Daoy (cell line): ENCODE measurements around the gene RHOJ. TPM values are rescaled to one million over a fixed set of nuclear protein-coding genes. Genes with fewer than 3 reads are reported as not detected.

Experiments
- DNase-seq: peaks from one replicate; pipeline ENCODE4 v3.0.0-alpha.2; 2015; ENCODE audit warnings: low read depth
- total RNA-seq: library from RNA; depleted of rRNA; stranded (reverse); fragments of >200 nt; shearing (Covaris generic); gene quantifications from 2 replicates; pipeline ENCODE4 v1.2.3, GENCODE V29; 2014

Gene RHOJ
- total RNA-seq, 1 experiment from 2014 or later = 9.5 TPM

DNA sequence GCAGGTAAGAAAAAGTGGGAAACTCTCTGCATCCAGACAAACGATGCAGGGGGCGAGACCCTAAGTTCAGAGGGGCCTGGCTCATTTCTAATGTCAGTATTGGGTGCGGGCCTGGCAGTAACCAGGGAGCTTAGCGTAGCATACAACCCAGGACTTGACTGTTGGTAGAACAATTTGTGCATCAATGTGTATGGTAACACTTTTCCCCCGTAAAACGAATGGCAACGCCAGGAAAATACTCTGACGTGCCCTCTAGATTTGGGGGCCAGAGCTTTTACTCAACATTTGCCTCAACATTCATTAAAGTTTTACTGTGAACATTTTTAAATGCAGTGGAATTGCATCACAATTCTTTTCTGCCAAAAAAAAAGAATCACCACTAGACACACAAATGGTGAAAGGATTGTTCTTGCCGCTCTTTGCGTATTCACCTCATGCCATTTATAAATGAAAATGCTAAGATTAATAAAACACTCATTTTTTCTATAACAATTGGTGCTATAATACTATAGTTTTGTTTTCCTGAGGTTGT is 867 bp downstream of the RHOJ start:
- no peak for DNase-seq

DNA sequence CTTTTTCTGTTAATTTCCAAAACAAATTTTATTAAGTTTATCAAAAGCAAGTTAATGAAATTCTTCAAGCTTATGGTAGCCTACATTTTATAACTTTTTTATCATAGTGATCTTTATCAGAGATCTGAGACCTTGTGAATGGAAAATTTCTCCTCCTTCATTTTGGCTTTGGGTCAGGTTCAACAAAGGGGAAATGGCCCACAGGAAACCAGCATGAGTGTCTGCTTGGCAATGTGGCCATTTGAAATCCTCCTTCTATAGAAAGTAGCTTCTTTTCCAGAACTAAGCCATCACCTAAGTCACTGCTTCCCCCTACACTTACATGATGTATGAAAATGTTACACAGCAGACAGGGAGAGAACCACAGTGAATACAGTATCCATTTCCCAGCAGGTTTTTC is 1.6 kb downstream of the RHOJ start:
- DNase-seq = peak; percentile 62

DNA sequence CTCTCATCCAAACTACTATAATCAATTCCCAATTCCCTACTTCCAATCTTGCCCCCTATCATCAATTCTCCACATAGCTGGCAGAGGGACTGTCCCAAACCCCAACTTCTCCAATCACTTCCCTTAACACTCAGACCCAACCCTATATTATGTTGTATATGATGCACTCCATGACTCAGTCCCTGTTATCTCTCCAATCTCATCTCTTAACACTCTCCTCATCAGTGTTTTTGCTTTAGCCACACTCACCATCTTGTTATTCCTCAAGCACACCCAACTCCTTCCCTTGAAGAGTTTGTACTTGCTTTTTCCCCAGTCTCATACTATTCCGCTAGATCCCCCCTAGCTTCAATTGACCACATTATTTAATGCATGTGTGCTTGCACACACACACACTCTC is 4.9 kb downstream of the RHOJ start:
- DNase-seq = peak; percentile 33

DNA sequence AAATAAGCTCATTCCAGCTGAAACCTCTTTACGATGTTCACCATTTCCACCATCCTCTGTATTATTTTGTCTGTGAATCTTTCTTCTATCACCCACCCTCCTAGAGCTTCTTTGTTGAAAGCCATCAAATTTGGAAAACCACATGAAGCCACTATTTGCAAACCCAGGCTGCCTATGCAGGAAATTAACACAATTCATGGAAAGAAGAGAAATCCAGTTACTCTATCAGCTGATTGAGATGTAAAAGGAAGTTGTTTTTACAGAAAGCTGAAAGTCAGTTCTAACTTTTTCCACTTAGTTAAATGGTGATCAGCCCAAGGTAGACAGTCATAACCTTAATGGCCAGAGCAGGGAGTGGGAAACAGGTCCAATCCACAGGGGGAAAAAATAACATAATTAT is 6.6 kb downstream of the RHOJ start:
- DNase-seq = no peak

DNA sequence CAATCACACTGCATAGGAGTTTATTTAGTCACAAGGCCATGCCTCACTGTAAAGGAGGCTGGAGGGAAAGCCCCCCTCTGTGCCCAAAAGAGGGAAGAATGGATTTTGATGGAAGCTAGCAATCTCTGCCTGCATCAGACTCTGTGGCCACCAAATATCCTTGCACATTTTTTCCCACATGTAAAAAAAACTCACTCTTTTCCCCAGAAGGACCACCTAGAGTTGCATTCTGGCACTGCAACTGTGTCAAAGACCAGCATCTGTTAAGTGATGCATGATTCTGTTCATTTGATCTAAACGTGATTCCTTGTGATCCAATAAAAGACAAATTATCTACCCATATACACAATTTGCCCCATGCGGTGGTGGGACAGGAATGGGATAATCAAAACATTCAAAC is 8.0 kb downstream of the RHOJ start:
- no peak for DNase-seq

DNA sequence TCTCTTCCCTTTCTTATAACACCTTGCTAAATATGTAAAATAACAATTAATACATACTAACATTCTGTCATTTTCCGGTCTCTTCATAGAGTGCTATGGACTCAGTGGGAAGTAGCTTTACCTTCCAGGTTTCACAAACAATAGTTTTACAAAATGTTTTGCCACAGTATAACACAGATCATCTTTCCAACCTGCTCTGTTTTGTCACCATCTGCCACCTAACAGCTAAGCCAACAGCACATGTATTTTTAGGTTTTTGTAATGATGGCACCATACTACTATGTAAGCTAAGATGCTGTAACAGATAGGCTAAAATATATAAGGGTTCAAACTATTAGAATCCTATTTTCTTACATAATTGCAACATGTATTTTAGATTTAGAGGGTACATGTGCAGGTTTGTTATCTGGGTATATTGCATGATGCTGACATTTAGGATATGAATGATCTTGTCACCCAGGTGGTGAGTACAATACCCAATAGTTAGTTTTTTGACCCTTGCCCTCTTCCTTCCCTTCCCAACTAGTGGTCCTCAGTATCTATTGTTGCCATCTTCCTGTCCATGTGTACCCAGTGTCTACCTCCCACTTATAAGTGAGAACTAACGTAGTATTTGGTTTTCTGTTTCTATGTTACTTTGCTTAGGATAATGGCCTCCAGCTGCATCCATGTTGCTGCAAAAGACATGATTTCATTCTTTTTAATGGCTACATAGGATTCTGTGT is 8.7 kb downstream of the RHOJ start:
- no peak for DNase-seq

DNA sequence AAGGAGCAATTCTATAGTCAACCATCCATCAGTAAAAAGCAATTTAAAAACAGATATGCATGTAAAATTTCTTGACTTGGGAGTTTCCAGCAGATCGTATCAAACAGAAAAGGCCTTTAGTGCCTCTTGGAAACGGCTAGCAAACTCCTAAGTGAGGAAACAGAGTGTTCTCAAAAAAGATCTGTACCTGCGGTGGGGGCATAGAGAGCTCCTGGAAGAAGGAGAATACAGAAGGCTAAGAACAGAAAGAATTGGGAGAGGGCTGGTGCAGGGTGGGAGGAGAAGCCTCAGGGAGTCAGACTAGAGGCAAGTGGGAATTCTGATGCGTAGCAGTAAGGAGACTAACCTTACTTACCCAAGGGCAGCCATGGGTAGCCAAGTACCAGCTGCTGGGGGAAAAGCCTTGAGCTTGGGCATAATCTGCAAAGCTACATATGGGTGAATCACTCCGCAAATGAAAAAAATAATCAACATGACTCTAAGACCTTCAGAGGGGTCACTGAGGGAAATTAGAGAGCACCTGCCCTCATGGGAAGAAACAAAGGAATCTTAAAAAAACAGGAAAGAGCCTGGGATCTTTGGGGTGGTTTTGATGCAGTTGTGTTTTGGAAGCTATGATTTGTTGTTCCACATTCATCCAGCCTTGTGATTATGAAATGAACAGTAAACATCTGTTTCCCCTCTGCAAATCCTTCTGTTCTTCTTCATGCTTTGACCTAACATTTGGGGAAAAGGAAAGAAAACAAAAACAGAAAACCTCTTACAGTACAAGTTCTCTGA is 10.4 kb downstream of the RHOJ start:
- no peak for DNase-seq

DNA sequence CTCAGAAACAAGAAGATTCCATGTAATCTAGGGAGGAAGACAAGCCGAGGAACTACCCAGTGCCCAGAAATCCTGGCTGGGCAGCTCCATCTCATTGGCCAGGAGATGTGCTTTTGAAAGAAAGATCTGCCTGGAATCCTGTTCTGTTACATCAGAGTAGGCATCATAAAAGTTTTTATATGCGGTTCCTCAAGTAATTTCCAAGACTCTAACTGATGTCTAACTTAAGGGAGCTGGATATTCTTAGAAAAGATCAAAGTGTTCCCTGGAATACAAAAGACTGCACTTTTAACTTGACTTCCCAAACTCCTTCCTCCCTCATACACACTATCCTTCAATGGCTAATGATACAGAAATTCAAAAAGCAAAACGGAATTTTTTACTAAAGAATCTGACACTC is 16.3 kb downstream of the RHOJ start:
- no peak for DNase-seq

DNA sequence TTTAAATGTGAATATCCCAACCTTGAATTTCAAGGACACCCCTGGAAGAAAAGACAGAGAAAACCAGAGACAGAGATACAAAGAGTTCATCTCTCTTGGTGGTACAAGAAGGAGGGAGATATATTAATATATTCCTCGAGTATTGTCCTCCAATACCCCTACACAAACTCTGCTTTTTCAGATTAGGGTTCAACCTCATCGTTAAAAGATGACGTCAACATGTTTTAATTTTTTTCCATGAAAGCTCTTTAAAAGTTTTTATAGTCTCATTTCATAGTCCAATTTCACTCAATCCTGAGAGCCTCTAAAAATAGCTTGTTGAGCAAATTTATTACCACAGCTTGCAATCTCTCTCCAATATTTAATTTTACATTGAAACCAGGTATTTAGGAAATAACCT is 19.4 kb downstream of the RHOJ start:
- no peak for DNase-seq

DNA sequence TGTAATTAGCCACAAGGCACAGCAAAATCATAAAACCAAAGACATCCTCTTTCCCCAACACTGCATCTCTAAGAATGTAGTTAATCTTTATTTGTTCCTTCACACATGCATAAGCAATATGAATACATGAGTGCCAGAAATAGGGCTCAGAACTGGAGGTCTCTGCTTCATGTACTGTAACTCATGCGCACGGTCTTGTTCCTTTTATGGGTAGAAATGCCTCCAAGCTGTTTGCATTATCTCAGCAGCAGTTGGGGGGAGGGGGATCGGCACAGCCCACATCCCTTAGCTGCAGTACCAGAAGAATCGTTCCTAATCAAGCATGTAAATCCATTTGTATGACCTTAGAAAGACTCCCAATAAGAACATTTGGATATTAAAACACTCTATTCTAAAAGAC is 20.0 kb downstream of the RHOJ start:
- no peak for DNase-seq

DNA sequence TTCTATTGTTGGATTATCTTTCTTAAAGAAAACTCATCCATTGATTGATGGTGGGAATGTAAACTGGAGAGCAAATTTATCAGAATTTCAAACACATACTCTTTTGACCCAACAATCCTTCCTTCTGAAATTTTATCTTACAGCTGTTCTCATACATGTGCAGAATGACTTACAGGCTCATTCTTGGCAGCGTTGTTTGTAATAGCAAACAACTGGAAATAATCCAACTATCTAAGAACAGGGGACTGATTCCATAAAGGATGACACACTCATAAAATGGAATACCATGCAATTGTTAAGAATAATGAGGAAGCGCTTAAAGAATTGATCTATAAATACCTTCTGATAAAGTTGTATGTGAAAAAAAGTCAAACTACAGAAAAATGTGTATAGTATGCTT is 24.0 kb downstream of the RHOJ start:
- no peak for DNase-seq

DNA sequence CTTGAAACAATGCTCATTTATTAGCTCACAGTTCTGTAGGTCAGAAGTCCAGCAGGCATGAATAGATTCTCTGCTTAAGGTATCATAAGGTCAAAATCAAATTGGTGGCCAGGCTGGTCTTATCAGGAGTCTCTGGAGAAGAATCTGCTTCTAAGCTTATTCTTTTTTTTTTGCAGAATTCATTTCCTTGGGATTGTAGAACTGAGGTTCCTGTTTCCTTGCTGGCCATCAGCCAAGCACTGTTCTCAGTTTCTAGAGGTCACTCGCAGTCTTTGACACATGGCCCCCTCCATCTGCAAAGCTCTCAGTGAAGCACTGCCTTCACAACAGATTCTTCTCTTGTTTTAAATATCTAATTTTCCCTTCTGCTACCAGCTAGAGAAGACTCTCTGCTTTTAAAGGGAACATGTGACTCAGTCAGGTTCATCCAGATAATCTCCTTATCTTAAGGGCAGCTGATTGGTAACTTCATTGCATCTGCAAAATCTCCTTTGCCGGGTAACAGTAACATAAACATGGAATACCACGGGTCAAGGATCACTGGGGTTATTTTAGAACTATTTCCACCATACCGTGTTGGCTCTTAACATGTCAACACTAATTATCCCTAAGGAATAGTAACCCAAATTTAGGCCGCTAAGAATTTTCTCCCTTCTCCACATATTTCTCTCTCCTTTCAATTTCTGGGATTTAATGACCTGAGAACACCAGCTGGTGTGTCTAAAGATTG is 25.3 kb downstream of the RHOJ start:
- DNase-seq = no peak

DNA sequence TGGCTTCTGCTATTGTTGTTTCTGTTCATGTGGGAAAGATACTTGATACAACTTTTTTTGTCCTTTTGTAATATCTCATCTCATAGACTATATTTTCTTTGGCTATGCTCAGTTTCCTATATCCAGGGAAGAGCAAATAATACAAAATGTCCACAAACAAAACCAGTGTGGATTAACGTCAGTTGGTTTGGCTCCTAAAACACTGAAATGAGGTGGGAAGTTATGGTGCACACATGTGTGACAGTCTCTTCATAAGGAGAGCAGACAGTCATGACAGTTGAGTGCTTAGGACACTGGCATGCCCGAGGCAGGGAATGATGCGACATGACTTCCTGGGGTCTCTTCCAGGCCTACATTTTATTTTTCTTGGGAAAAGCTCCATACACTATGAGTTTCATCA is 27.5 kb downstream of the RHOJ start:
- DNase-seq = no peak

DNA sequence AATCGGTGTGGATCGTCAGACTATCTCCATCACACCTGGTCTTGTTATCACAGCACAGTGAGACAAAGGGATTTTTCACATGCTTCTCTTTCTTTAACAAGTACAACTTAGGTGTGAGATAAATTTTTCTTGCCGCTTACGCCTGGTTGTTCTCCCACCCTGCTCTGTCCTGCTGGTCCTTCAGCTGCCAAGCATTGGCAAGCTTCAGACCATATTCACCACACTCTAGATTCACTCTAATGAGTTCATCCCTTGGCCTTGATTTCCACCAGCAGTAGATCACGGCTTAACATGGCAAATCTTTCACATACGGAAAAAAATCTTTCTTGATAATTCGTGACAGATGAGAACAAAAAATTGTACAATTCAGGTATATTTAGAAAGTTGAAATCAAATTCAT is 33.5 kb downstream of the RHOJ start:
- no peak for DNase-seq

DNA sequence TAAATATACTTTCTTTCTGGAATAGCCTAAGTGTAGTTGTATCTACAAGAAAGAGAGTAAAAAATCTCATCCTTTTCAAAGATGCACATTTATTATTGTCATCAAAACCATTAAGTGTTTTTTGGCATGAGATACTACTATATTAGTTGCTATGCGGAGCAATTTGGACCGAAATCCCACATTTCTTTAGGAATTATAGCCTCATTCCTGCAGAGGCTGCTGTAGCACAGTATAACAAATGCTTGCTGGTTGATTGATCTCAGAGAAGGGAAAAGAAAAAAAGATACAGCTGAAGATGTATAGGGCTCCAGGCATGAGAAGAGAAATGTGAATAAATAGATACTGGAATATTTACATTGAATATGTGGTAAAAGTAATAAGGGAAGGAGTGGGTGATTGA is 36.0 kb downstream of the RHOJ start:
- no peak for DNase-seq

DNA sequence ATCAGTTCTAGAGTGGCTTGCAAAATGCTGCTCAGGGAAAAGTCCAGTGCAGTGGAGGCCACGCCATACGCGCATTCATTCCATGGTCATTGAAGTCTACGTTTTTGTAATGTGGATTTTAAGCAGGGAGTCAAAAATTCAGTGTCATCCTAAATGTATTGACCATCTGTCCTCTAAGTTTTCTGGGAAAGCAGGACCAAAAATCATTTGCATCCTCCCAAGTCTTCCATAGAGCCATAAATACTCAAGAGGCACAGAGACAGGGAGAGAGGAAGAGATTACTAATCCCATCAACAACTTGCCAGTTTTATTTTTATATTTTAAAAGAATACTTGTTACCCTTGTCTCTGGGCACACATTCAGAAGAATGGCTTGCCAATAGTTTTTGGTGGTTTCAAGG is 36.9 kb downstream of the RHOJ start:
- no peak for DNase-seq

DNA sequence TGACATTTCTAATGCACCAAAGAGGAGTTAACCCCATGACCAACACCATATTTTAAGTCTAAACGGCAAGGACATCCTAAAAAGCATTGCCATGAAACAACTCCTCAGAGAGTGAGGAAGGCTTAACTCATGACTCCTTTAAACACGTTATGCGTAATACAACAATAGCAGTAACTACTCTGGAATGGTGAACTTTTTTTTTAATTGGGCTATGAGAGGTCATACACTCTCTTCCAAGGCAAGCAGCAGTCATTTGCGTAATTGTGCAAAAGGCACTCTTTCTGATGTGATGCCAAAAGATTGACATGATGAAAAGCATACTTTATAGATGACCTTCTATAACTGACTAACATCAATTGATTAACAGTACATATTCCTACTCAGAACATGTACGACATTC is 39.4 kb downstream of the RHOJ start:
- DNase-seq = no peak

DNA sequence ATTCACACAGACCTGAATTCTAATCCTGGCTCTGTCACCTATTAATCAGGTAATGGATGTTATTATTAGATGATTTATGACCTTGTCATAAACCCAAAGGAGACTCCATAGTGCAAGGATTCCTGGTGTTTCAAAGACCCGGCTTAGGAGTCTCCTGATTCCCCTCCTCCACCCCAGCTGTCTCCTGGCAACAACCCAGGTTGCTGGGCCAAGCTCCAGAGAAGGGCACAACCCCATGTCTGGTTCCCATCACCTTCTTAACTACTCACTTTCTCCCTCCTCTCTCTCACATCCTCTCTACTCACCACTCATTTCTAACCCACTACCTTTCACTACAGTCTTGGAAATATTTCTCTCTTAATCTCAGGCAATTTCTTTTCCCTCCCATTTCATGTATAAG is 41.6 kb downstream of the RHOJ start:
- no peak for DNase-seq

DNA sequence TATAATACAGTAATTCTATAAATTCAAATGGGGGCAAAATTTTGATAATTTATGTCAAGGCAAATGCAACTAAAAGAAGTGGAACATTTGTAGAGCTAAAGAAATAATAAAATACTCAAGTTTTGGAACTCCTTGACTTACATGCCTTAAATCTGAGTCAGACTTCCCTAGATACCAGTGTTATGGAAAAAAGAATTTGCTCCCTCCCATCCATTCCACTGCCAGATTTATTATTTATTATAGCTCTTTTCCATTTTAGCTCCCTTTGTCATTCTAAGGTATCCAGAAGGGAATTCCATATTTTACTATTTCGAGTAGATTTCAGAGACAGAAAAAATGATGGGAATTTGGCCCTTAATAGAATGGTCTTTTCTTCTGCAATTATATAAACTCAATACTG is 44.0 kb downstream of the RHOJ start:
- DNase-seq = no peak

DNA sequence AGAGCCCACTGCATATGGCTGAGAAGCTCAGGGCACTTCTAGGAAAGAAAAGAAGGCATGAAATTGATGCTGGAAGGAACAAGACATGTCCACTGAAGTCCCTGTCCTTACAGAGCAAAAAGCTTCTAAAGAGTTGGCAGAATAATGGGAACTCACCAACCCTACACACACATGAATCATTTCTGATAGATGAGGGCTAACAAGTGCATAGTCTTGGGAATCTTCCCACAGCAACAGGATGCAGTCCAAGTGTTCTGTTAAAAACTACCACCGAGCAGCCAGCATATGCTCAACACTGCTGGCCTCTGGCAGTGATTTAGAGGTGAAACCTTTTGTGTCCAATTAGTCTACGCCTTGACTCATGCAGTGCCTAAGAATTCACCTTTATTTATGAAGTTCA is 44.8 kb downstream of the RHOJ start:
- no peak for DNase-seq

DNA sequence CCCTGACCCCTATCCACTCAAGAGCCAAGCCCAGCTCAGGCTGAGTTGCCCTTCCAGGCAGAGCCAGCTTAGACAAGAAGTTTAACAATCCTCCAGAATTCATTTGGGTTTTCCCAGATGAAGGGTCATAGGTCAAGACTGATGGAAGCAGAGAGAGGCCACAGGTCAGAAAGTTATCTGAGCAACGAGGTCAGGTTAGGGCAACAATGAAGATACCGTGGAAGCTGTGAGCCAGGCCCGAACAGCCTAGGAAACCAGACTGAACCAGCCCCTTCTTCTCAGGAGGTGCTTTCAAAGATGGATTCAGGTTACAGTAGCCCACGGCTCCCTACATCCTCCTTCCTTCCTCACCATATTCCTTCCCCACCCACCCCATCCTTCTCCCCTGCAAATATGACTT is 53.1 kb downstream of the RHOJ start:
- DNase-seq = no peak

DNA sequence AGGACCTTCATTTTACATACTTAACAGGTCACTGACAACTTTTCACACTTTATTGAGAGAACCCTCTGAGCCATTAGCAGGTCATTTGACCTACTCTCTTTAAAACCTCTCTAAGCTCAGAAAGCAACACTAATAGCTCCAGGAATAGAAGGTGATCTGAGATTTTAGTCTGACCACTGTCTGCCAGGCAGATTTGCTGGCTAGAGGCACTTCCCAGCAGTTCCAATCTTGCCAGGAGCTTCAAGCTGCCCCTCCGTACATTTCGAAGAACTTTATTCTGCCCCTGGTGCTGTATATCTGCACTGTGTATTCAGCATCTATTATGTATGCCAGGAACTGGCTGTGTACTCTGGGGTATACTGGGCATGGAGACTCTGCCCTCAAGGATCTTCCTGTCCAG is 58.2 kb downstream of the RHOJ start:
- DNase-seq = no peak

DNA sequence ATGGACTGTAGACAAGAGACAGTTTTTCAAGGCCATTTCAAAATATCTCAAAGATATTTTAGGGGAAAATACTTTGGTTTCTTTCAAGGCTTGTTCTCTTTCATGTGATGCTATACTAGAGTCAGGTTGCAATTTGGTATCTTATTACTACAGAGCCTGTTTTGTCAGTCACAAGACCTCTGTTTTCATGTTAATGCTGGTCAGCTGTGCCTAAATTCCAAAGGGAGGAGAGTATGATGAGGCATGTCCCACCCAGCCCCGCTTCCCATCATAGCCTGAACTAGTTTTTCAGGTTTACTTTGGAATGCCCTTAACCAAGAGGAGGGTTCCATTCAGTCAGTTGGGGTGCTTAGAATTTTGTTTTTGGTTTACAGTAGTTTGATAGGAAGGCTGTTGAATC is 61.9 kb downstream of the RHOJ start:
- no peak for DNase-seq
